D721Med (cell line): ENCODE results near the gene OR2A25.
"Not testable (repeated sequence)": the region's sequence is repeated elsewhere in the genome, so short reads cannot be mapped to it uniquely, and the experiment has no call there.

Experiments used
- DNase-seq: peaks from one replicate; pipeline ENCODE4 v3.0.0; 2011; ENCODE audit warnings: low spot score; ENCODE audit not compliant: insufficient read length
- FAIRE-seq: peaks from 2 replicates; lab custom pipeline; 2011; peaks lifted over from hg19 to GRCh38; lab: Jason Lieb, UNC
- TF ChIP-seq, protein P1 (sequence below): IDR thresholded peaks from 2 replicates; pipeline ENCODE4 v1.5.1; 2012; ENCODE audit warnings: mild to moderate bottlenecking, control low read depth; ENCODE audit not compliant: insufficient read depth; ENCODE audit errors: missing control alignments

OR2A25 gene

GRCh38 chr7:144038887-144039286 is 30.7 kb upstream of the OR2A25 start:
- DNase-seq (no peak), FAIRE-seq (no peak)
- TF ChIP-seq, protein P1, sequence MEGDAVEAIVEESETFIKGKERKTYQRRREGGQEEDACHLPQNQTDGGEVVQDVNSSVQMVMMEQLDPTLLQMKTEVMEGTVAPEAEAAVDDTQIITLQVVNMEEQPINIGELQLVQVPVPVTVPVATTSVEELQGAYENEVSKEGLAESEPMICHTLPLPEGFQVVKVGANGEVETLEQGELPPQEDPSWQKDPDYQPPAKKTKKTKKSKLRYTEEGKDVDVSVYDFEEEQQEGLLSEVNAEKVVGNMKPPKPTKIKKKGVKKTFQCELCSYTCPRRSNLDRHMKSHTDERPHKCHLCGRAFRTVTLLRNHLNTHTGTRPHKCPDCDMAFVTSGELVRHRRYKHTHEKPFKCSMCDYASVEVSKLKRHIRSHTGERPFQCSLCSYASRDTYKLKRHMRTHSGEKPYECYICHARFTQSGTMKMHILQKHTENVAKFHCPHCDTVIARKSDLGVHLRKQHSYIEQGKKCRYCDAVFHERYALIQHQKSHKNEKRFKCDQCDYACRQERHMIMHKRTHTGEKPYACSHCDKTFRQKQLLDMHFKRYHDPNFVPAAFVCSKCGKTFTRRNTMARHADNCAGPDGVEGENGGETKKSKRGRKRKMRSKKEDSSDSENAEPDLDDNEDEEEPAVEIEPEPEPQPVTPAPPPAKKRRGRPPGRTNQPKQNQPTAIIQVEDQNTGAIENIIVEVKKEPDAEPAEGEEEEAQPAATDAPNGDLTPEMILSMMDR = no peak

GRCh38 chr7:144048648-144049047 is 21.0 kb upstream of the OR2A25 start, which contains the start of gene OR2A5:
OR2A5 (plus strand) TSS chr7:144048948; CDS start chr7:144050402, 1,454 bp downstream.
- TF ChIP-seq, protein P1 = no peak
- no peak for FAIRE-seq
- no peak for DNase-seq

GRCh38 chr7:144049491-144049890 is 20.1 kb upstream of the OR2A25 start:
- FAIRE-seq (peak; percentile 56), DNase-seq (no peak)
- TF ChIP-seq, protein P1 = no peak

GRCh38 chr7:144050093-144050492 is 19.5 kb upstream of the OR2A25 start:
- FAIRE-seq (peak; percentile 91), DNase-seq (peak; percentile 19)
- TF ChIP-seq, protein P1 = no peak

- DNase-seq, FAIRE-seq: not testable (repeated sequence)
Observed at GRCh38 chr7:144050884-144051283, 18.7 kb upstream of the OR2A25 start.

- TF ChIP-seq, protein P1 = no peak
- FAIRE-seq (no peak), DNase-seq (no peak)
Observed at GRCh38 chr7:144057954-144058353, 11.7 kb upstream of the OR2A25 start.

DNA sequence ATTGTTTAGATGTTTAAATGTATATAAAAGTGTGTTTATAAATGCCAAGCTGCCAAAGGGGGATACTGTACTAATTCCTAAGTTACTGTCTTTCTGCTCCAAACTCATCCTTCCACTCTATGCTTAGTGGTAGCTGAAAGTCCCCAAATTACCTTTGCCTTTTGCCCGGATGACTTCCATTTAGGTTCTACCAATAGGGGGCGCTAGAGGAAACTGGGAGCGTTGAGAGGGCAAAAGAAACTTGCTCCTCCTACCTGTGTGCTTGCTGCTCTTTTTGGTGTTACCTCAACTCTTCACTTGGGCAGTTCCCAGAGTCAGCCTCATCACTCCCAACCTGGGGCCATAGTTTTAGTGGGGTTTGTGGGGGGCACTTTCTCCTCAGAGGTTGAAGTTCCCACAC is 5.9 kb upstream of the OR2A25 start:
- FAIRE-seq = no peak
- TF ChIP-seq, protein P1 = peak; percentile 14
- no peak for DNase-seq

- TF ChIP-seq, protein P1 = no peak
- FAIRE-seq (no peak), DNase-seq (no peak)
Observed at GRCh38 chr7:144069953-144070352, 342 bp downstream of the OR2A25 start.
